HG02798 (cell line): ENCODE data around the gene EVI5L.
A peak's percentile ranks its signal among the peaks of the same experiment; 100 is the strongest.
"Not testable (repeated sequence)": the region's sequence is repeated elsewhere in the genome, so short reads cannot be mapped to it uniquely, and the experiment has no call there.

Source experiments
- ATAC-seq: cut with Tn5 transposase; IDR thresholded peaks from one replicate; pipeline ENCODE4 v1.9.1; 2021; ENCODE audit warnings: mild to moderate bottlenecking; ENCODE audit not compliant: unreplicated experiment, poor library complexity

EVI5L gene

GRCh38 chr19:7815325-7815724 lies 14.7 kb upstream of the EVI5L start:
- ATAC-seq, result peak; percentile 39

GRCh38 chr19:7816040-7816439 lies 14.0 kb upstream of the EVI5L start:
- not testable (repeated sequence) for ATAC-seq

DNA sequence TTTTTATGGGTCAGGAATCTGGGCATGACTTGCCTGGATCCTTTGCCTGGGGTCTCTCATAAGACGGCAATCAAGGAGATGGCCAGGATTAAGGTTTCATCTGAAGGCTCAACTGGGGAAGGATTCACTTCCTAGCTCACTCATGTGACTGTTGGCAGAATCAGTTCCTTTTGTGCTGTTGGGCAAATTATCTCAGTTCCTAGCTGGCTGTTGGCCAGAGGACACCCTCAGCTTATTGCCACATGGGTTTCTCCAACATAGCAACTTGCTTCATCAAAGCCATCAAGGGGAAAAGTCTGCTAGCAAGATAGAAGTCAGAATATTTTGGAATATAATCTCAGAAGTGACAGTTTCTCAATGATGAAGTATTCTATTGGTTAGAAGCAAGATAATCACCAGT lies 12.2 kb upstream of the EVI5L start:
- ATAC-seq, result no peak

- ATAC-seq, result no peak
Observed at GRCh38 chr19:7818806-7819205, 11.2 kb upstream of the EVI5L start.

- ATAC-seq, result peak; percentile 37
Observed at GRCh38 chr19:7819337-7819736, 10.7 kb upstream of the EVI5L start.

DNA sequence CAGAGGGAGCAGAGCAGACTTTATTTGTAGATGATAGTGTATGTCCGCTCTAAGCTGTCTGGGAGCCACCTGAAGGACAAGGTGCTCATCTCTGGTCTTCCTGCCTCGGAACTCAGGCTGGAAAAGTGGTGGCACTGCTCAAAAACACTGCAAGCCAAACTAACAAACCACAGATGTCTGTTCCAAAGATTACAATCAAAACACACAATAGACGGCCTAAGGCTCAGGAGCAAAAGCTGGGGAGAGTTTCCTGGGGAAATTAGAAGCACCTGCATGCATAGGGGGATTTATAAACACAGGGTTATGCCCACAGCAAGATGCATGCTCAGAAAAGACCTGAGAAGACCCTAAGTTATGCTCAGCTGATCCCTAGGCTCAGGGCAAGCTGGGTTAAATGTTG lies 9.4 kb upstream of the EVI5L start:
- ATAC-seq, result no peak

- ATAC-seq, result no peak
Observed at GRCh38 chr19:7822910-7823515, 7.0 kb upstream of the EVI5L start.

DNA sequence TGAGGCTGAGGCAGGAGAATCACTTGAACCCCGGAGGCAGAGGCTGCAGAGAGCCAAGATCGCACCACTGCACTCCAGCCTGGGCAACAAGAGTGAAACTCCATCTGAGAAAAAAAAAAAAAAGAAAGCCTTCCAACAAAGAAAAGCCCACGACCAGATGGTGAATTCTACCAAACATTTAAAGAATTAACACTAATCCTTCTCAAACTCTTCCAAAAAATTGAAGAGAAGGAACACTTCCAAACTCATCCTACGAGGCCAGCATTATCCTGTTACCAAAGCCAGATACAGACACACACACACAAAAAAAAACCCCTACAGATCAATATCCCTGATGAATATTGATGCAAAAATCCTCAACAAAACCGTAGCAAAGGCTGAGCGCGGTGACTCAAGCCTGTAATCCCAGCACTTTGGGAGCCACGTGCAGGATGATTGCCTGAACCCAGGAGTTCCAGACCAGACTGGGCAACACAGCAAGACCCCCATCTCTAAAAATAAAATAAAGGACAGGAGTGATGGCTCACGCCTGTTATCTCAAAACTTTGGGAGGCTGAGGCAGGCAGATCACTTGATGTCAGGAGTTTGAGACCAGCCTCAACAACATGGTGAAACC lies 6.2 kb upstream of the EVI5L start:
- ATAC-seq, result no peak

DNA sequence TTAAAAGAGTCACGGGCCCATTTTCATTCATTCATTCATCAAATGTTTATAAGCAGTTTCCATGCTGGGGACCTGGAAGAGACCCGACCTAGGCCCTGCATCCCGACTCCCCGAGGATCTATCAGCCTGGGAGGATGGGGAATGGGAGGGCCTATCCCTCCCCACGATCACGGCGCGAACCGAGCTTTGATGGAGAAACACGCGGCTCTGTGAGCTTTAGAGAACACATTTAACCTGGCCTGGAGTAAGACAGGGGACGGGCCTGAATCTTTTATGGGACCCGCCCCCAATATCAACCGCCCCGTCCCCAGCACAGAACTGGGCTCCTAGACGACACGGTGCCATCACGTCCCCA lies 875 bp upstream of the EVI5L start:
- no peak for ATAC-seq

DNA sequence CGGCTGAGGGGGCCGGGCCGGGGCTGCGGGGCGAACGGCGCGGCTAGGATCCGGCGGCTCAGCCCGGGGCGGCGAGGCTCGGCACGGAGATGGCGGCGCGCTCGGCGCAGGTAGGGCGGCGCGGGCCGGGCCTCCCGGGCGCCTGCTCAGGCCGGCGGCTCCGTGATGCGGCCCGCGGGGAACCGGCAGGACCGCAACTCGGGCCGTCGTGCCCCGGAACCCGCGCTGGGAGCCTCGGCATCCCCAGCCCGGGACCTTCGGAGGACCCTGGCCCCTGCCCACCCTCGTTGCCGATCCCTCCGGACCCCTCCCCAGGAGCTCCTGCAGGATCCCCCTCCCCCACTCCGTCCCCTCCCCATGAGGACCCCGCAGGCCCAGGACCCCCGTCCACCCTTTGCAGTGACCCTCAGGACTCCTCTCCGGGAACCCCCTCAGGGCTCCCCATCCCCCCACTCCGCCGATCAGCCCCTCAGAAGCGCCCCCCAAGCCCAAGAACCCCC lies 304 bp downstream of the EVI5L start:
- no peak for ATAC-seq

DNA sequence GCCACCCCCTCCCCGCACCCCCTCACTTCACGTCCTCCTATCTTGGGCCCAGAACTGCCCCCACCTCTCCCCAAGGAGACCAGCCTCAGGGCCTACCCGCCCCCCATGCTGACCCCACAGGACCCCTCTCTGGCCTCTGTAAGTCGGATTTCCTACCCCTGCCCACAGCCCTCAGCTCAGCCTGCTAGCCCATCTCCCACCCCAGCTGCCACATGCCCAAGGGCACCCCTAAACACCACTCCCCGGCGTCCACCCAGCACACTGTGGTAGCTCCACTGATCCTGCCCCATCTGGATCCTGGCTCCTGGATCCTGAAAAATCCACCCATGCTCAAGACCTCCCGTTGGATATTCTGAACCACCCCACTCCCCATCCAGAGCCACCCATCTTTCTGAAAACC lies 805 bp downstream of the EVI5L start:
- no peak for ATAC-seq

DNA sequence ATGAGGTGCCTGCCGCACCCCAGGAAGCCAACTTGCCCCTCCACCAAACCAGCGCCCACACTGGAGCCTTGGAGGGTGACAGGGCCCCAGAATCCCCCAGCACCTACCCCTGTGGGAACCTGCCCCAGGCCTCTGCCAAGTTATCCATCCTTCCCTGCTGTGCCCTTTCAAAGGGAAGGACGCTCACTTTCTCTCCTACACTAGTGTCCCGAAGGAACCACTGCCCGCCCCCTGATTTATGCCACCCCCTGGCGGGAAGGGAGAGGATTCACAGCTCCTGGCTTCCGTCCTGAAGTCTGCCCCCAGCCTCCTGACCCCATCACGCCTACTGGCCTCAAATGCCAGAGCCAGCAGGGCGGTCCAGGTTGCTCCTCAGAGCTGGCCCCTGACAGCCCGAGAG lies 1.4 kb downstream of the EVI5L start:
- ATAC-seq, result no peak

DNA sequence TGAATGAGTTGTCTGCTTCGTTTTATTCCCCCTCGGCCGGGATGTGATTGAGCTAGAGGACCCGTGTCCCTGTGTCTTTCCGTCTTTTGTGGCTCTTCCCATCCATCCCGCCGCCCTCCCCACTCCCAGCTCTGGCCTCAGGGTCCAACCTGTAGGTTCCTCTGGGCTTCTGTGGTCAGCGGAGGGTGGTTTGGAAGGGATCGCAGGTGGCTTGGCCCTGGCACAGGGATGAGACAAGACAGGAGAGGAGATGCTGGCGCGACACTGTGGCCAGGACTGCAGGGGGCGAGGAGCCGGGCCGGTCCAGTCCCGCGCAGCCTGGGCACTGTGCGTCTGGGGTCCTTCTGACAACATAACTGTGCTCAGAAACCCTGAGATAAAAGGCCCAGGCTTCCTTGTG lies 2.0 kb downstream of the EVI5L start:
- no peak for ATAC-seq

DNA sequence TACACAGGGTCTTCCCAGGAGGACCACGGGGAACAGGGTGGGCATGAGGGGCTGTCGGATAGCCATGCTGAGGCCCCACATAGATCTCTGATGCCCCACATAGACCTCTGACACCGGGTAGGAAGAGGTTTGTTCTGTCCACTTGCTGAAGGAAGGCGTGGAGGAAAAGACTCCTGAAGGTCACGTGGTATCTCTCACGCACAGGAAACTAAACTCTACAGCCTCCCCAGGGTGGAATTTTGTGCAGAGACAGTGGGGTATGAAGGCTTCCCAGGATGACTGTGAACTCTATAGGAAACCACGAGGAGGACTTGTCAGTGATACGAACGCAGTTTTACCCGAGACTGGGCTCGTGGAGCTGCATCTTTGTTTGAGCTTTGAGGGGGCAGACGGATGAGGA lies 2.8 kb downstream of the EVI5L start:
- no peak for ATAC-seq

GRCh38 chr19:7833225-7834099 lies 3.4 kb downstream of the EVI5L start:
- ATAC-seq, result no peak

GRCh38 chr19:7839476-7839875 lies 9.5 kb downstream of the EVI5L start:
- ATAC-seq, result no peak

DNA sequence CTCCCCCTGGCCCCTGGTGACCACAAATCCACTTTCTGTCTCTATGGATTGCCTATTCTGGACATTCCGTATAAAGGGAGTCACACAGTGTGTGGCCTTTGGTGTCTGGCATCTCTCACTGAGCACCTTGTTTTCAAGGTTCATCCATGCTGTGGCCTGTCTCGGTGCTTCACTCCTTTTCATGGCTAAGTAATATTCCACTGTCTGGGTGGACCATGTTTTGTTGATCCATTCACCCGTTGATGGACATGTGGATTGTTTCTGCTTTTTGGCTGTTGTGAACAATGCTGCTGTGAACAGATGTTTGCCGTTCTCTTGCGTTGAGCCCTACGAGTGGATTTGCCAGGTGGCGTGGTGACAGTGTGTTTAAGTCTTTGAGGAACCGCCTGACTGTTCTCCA lies 10.6 kb downstream of the EVI5L start:
- no peak for ATAC-seq

GRCh38 chr19:7841751-7842660 lies 12.0 kb downstream of the EVI5L start:
- ATAC-seq, result no peak

DNA sequence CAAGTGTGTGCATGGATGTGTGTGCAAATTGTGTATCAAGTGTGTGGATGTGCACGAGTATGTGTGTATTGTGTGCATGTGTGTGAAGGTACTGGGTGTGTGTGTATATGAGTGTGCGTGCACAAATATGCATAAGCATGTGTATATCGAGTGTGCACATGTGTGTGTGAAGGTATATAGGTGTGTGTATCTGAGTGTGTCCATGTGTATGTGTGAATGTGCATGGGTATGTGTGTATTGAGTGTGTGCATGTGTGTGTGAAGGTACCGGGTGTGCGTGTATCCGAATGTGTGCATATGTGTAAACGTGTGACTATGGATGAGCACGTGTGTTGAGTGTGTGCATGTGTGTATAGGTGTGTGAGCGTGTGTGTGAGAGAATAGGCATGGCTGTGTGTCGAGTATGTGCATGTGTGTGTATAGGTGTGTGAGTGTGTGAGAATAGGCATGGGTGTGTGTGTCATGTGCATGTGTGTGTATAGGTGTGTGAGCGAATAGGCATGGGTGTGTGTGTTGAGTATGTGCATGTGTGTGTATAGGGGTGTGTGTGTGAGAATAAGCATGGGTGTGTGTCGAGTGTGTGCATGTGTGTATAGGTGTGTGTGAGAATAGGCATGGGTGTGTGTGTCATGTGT lies 12.8 kb downstream of the EVI5L start:
- ATAC-seq, result no peak

GRCh38 chr19:7843521-7843920 lies 13.5 kb downstream of the EVI5L start:
- no peak for ATAC-seq
